Heart left ventricle (tissue), 16 donors: ENCODE results near the gene PHLDB3. TPM values are rescaled to one million over a fixed set of nuclear protein-coding genes. Genes with fewer than 3 reads are reported as not detected.
A peak's percentile ranks its signal among the peaks of the same experiment; 100 is the strongest.
"Not testable (repeated sequence)": the region's sequence is repeated elsewhere in the genome, so short reads cannot be mapped to it uniquely, and the experiment has no call there.

Experiments used
- ATAC-seq, 4 donors: fragments of 200-7000 bp; cut with Tn5 transposase; one replicate each; pipeline ENCODE4 v1.9.1; 2020 to 2022; ENCODE audit warnings: moderate library complexity in 4 of 4, mild to moderate bottlenecking in 3 of 4, moderate number of reproducible peaks in 1 of 4
- DNase-seq, 5 donors: peaks; one replicate each; pipeline ENCODE4 v3.0.0-alpha.2; 2020
- H3K27ac ChIP-seq, 12 donors: fragments of 200-600 bp; sonication (generic) in 4 of 12; one replicate each; pipeline versions ENCODE4 v1.5.0 to v1.8.0; 2016 to 2022; ENCODE audit warnings: mild to moderate bottlenecking in 2 of 12
- H3K27me3 ChIP-seq, 9 donors: fragments of 200-600 bp; sonication (generic) in 2 of 9; one replicate each; pipeline versions ENCODE4 v1.5.1 to v1.8.0; 2016 to 2022; ENCODE audit warnings: mild to moderate bottlenecking in 3 of 9
- H3K36me3 ChIP-seq, 9 donors: fragments of 200-600 bp; sonication (generic) in 2 of 9; one replicate each; pipeline versions ENCODE4 v1.5.0 to v1.8.0; 2018 to 2022; ENCODE audit warnings: mild to moderate bottlenecking in 2 of 9
- H3K4me1 ChIP-seq, 12 donors: fragments of 200-600 bp; sonication (generic) in 4 of 12; one replicate each; pipeline versions ENCODE4 v1.5.0 to v1.8.0; 2016 to 2022; ENCODE audit warnings: mild to moderate bottlenecking in 3 of 12
- H3K4me3 ChIP-seq, 12 donors: fragments of 200-600 bp; sonication (generic) in 4 of 12; one replicate each; pipeline versions ENCODE4 v1.5.0 to v1.8.0; 2017 to 2022; ENCODE audit warnings: mild to moderate bottlenecking in 9 of 12, moderate library complexity in 4 of 12
- H3K9me3 ChIP-seq, 12 donors: fragments of 200-600 bp; sonication (generic) in 4 of 12; one replicate each; pipeline versions ENCODE4 v1.5.0 to v1.8.0; 2016 to 2022; ENCODE audit warnings: mild to moderate bottlenecking in 1 of 12
- CTCF ChIP-seq, 12 donors: fragments of 200-600 bp; sonication (generic) in 4 of 12; IDR thresholded peaks; one replicate each; pipeline versions ENCODE4 v1.5.0 to v1.8.0; 2018 to 2022; ENCODE audit warnings: antibody characterized with exemption in 12 of 12, mild to moderate bottlenecking in 5 of 12
- POLR2A ChIP-seq, 2 donors: fragments of 450-650 bp; IDR thresholded peaks; one replicate each; pipeline ENCODE4 v1.6.1; 2017; ENCODE audit warnings: antibody characterized with exemption in 2 of 2, mild to moderate bottlenecking in 2 of 2, moderate library complexity in 2 of 2
- WGBS, 4 donors: extraction: QIAGEN DNeasy Blood & Tissue Kit in 2 of 4; methylation state at CpG; one replicate each; pipeline versions ENCODE4 v1.1.5 to v1.1.7; 2013 to 2018; 5-methylcytosine and 5-hydroxymethylcytosine counted together
- intact Hi-C, 10 donors: fragments of 100-400 bp; cut with DNase I; formaldehyde crosslinking; loops; one replicate each; pipeline versions ENCODE4 v1.11.1 to v1.14.2; 2022
- polyA plus RNA-seq, 2 donors: library from polyadenylated mRNA; stranded (reverse); fragments of 200-250 nt; gene quantifications; one replicate each; pipeline ENCODE4 v1.2.3, GENCODE V29; 2013
- total RNA-seq, 9 donors: library from RNA; depleted of rRNA in 2 of 9; stranded (reverse); fragments of >200 nt in 2 of 9; fragmentation: NEBNext Ultra II Directional in 3 of 9; extraction: Animal tissue kit (Norgen Biotek cat#: 25700) in 3 of 9; gene quantifications; one replicate each; pipeline versions ENCODE4 v1.1.0 to v1.2.4, GENCODE V29; 2016 to 2023
- donor health status: ischemic (EF 13 %, LVEDD 7.1; RV severe dilation, severe dysfunction).
- donor health status: healthy with polysubstance abuse.
- donor health status: DM: no; HTN: yes; CAD: no.
- donor health status: DM: no; HTN: no; CAD: no.
- donor health status: ischemic (EF 25% LVEDD 6.9; RV normal size, moderate dysfunction).
- donor health status: ischemic (EF 25% LVEDD 5.7; RV mildly dilated, moderate dysfunction).
- donor health status: healthy.
- donor health status: DM: yes; HTN: yes; CAD: no.
- donor health status: ischemic (EF 35%, LVEDD 5.7; RV mildly dilated, moderate dysfunction).
- donor health status: nonischemic (EF 11% LVEDD 7.7; RV severe dilation, severe dysfunction).
- donor health status: DM: yes; HTN: yes; CAD: no.
- donor health status: PGD.
- donor health status: ischemic (EF 29% LVEDD 5.4; RV normal size, mild dysfunction).
- donor health status: nonischemic (EF 23%, LVEDD 6.1; RV moderate dilation, normal function).

PHLDB3 gene
- total and polyA plus RNA-seq, 11 donors = 2.4 to 11.6 (median 5.7) TPM

- H3K4me3 ChIP-seq = no peak overlapping the region
- peaks cover 0 to 11% (median 0%) of the 10 kb centered on the region in 12 donors for H3K4me1 ChIP-seq
- H3K9me3 ChIP-seq = no peaks in the 10 kb centered on the region
- intact Hi-C loops = loop anchor here in 9 of 10 donors (1.0 to 10.0 kb wide), 8 partner anchors 57 to 337 kb away; partner anchors contain the start of genes KCNN4 (in 1 of the 9) and PHLDB3 (in 1 of the 9)
- no peaks in the 10 kb centered on the region for H3K27me3 ChIP-seq
- DNase-seq (no peak), ATAC-seq (no peak)
- TF ChIP-seq CTCF (IDR thresholded peaks at IDR 0.05) (no peak), POLR2A (IDR thresholded peaks at IDR 0.05) (no peak)
- H3K36me3 ChIP-seq = no peaks in the 10 kb centered on the region
- 91 to 97% (median 93%) methylated on average over 9 of the region's 9 CpGs for WGBS, 4 donors
- no peak overlapping the region for H3K27ac ChIP-seq
Observed at GRCh38 chr19:43447655-43448054, 56.9 kb downstream of the PHLDB3 start.

GRCh38 chr19:43446746-43447489 is 57.6 kb downstream of the PHLDB3 start:
- DNase-seq (peak; percentile 70 to 90 (median 73)), ATAC-seq (peak; percentile 70 to 89 (median 88))
- 23 to 27% (median 27%) methylated on average over 13 to 14 of the region's 14 CpGs for WGBS, 4 donors
- TF ChIP-seq POLR2A (IDR thresholded peaks at IDR 0.05) (no peak), CTCF (IDR thresholded peaks at IDR 0.05) (peak; percentile 89 to 98 (median 94))
- no peaks in the 10 kb centered on the region for H3K27me3 ChIP-seq
- no peaks in the 10 kb centered on the region for H3K9me3 ChIP-seq
- no peak overlapping the region for H3K4me3 ChIP-seq
- H3K27ac ChIP-seq = no peak overlapping the region
- intact Hi-C loops = loop anchor here (1.0 to 10.0 kb wide), 8 partner anchors 57 to 338 kb away; partner anchors contain the start of genes KCNN4 (in 1 of the 10) and PHLDB3 (in 1 of the 10)
- H3K4me1 ChIP-seq = peaks cover 0 to 11% (median 0%) of the 10 kb centered on the region in 12 donors
- no peaks in the 10 kb centered on the region for H3K36me3 ChIP-seq

GRCh38 chr19:43445426-43445825 is 59.1 kb downstream of the PHLDB3 start:
- peaks cover 0 to 7% (median 0%) of the 10 kb centered on the region in 12 donors for H3K4me1 ChIP-seq
- H3K27ac ChIP-seq = no peak overlapping the region
- H3K36me3 ChIP-seq = no peaks in the 10 kb centered on the region
- DNase-seq = no peak
- TF ChIP-seq POLR2A (IDR thresholded peaks at IDR 0.05) (no peak), CTCF (IDR thresholded peaks at IDR 0.05) (no peak)
- WGBS, 4 donors = 89 to 93% (median 91%) methylated on average over 2 of the region's 2 CpGs
- H3K27me3 ChIP-seq = no peaks in the 10 kb centered on the region
- no peaks in the 10 kb centered on the region for H3K9me3 ChIP-seq
- ATAC-seq = no peak
- intact Hi-C loops = loop anchor here in 6 of 10 donors (5.0 to 10.0 kb wide), 4 partner anchors 199 to 339 kb away; partner anchors contain the start of gene KCNN4 (in 1 of the 6)
- no peak overlapping the region for H3K4me3 ChIP-seq

- Histone ChIP-seq H3K36me3 (no peaks in the 10 kb centered on the region), H3K27me3 (no peaks in the 10 kb centered on the region), H3K27ac (no peak overlapping the region), H3K4me1 (peaks cover 0 to 6% (median 0%) of the 10 kb centered on the region in 12 donors), H3K4me3 (no peak overlapping the region), H3K9me3 (no peaks in the 10 kb centered on the region)
- 84 to 88% (median 86%) methylated on average over 15 of the region's 15 CpGs for WGBS, 4 donors
- no peak for DNase-seq
- no peak for TF ChIP-seq POLR2A (IDR thresholded peaks at IDR 0.05)
- TF ChIP-seq CTCF (IDR thresholded peaks at IDR 0.05) = no peak
- no peak for ATAC-seq
- intact Hi-C loops = loop anchor here in 6 of 10 donors (5.0 to 10.0 kb wide), 4 partner anchors 200 to 340 kb away; partner anchors contain the start of gene KCNN4 (in 1 of the 6)
Observed at GRCh38 chr19:43444531-43445287, 59.8 kb downstream of the PHLDB3 start.

- not testable (repeated sequence) for H3K27ac ChIP-seq, ATAC-seq, H3K4me3 ChIP-seq, H3K27me3 ChIP-seq, H3K36me3 ChIP-seq, H3K9me3 ChIP-seq, DNase-seq
- WGBS, 4 donors = 90 to 96% (median 92%) methylated on average over 9 of the region's 9 CpGs
- intact Hi-C loops = loop anchor here in 4 of 10 donors (10.0 kb wide), 3 partner anchors 201 to 341 kb away; partner anchors contain the start of gene KCNN4 (in 1 of the 4)
- H3K4me1 ChIP-seq = peaks cover 0 to 11% (median under 1%) of the 10 kb centered on the region in 12 donors
Observed at GRCh38 chr19:43444091-43444490, 60.5 kb downstream of the PHLDB3 start.
